ENCODE results near the gene AGO1. TPM values are rescaled to one million over a fixed set of nuclear protein-coding genes. Genes with fewer than 3 reads are reported as not detected.

The AGO1 gene
- total and polyA plus RNA-seq, 2 of the 8 experiments (the other 6 are each of a cell fraction or from before 2014, with no cell fraction given) = 15.1 to 73.7 TPM

GRCh38 chr1:35962952-35963351, 79.9 kb downstream of the AGO1 start (continued):
- TF ChIP-seq CHD7 (IDR thresholded peaks at IDR 0.05; ENCODE audit: insufficient replicate concordance, low read length) (no peak), SAP30 (IDR thresholded peaks at IDR 0.05; ENCODE audit: insufficient read depth, insufficient replicate concordance, low read length) (no peak), MAX (IDR thresholded peaks at IDR 0.05) (no peak), YY1 (IDR thresholded peaks at IDR 0.05; ENCODE audit: low read depth, low read length) (no peak), MAFK (IDR thresholded peaks at IDR 0.05; ENCODE audit: low read depth, low read length) (no peak), ATF3 (IDR thresholded peaks at IDR 0.05; ENCODE audit: insufficient read depth, low read depth, low read length) (no peak), KDM5A (IDR thresholded peaks at IDR 0.05; ENCODE audit: low read length) (no peak)
